Measurements from ENCODE around the gene TACC2.

TACC2 gene

GRCh38 chr10:122286867-122287266 lies 297.9 kb downstream of the TACC2 start:
- no peak for DNase-seq

GRCh38 chr10:122287570-122287969 lies 298.6 kb downstream of the TACC2 start:
- no peak for DNase-seq

- no peak for DNase-seq
Observed at GRCh38 chr10:122288262-122288661, 299.3 kb downstream of the TACC2 start.

GRCh38 chr10:122288917-122289316 lies 300.0 kb downstream of the TACC2 start:
- no peak for DNase-seq

GRCh38 chr10:122290334-122290733 lies 301.4 kb downstream of the TACC2 start:
- DNase-seq = no peak

GRCh38 chr10:122290833-122291532 lies 302.0 kb downstream of the TACC2 start:
- no peak for DNase-seq

- DNase-seq = no peak
Observed at GRCh38 chr10:122291739-122292138, 302.8 kb downstream of the TACC2 start.

GRCh38 chr10:122292376-122292775 lies 303.4 kb downstream of the TACC2 start:
- no peak for DNase-seq

- DNase-seq = no peak
Observed at GRCh38 chr10:122293156-122293960, 304.4 kb downstream of the TACC2 start.

- no peak for DNase-seq
Observed at GRCh38 chr10:122293961-122294380, 305.0 kb downstream of the TACC2 start.

- DNase-seq = no peak
Observed at GRCh38 chr10:122294511-122295450, 305.8 kb downstream of the TACC2 start.

GRCh38 chr10:122295451-122295809 lies 306.5 kb downstream of the TACC2 start:
- DNase-seq = no peak

- DNase-seq = no peak
Observed at GRCh38 chr10:122296363-122297120, 307.6 kb downstream of the TACC2 start.

- DNase-seq = no peak
Observed at GRCh38 chr10:122297583-122297982, 308.6 kb downstream of the TACC2 start.

- DNase-seq = no peak
Observed at GRCh38 chr10:122298206-122298597, 309.2 kb downstream of the TACC2 start.

GRCh38 chr10:122298598-122299301 lies 309.8 kb downstream of the TACC2 start:
- peak; percentile 67 for DNase-seq

- DNase-seq = no peak
Observed at GRCh38 chr10:122299423-122300075, 310.6 kb downstream of the TACC2 start.

GRCh38 chr10:122301055-122301810 lies 312.3 kb downstream of the TACC2 start:
- DNase-seq = no peak

- DNase-seq = no peak
Observed at GRCh38 chr10:122301811-122302115, 312.8 kb downstream of the TACC2 start.

GRCh38 chr10:122302315-122302714 lies 313.4 kb downstream of the TACC2 start:
- no peak for DNase-seq

All from stimulated activated CD4-positive, alpha-beta T cell treated with anti-CD3 and anti-CD28 coated beads, Interleukin-4, amount 100 ng/mL, for 1 hour (primary cell).